K562 (cell line): ENCODE measurements around the gene ACOX1. TPM values are rescaled to one million over a fixed set of nuclear protein-coding genes. Genes with fewer than 3 reads are reported as not detected.
A peak's percentile ranks its signal among the peaks of the same experiment; 100 is the strongest.

ENCODE experiments used
- ATAC-seq: fragments of 200-7000 bp; cut with Tn5 transposase; 3 replicates; pipeline ENCODE4 v1.9.1; 2020; ENCODE audit warnings: moderate library complexity
- BruUV-seq: library from RNA; stranded (reverse); fragments of 400-500 nt; replicated peaks from 2 replicates; lab custom pipeline; 2021; lab: Mats Ljungman, UMichigan
- CTCF ChIA-PET: fragments of 300-600 bp; formaldehyde crosslinking; extraction: SDS; loops from one replicate; lab custom pipeline; 2021; ENCODE audit warnings: low intra/inter-chr PET ratio; lab: Yijun Ruan, JAX
- POLR2A ChIA-PET: fragments of 300-600, 350-650 bp; sonication (Branson Sonifier 250); formaldehyde crosslinking; extraction: SDS; loops from one replicate; lab custom pipeline; 2021; ENCODE audit warnings: antibody characterized with exemption, inconsistent platforms; lab: Yijun Ruan, JAX
- DNase-seq, 4 experiments: peaks; one replicate each; pipeline versions ENCODE4 v3.0.0 to v3.0.0-alpha.2; 2011 to 2018; ENCODE audit warnings: low spot score in 3 of 4, mixed read lengths in 3 of 4; ENCODE audit errors: extremely low read depth in 1 of 4
- FAIRE-seq: peaks from 2 replicates; lab custom pipeline; 2011; peaks lifted over from hg19 to GRCh38; lab: Jason Lieb, UNC
- H2AFZ ChIP-seq: 2 replicates; pipeline ENCODE4 v1.6.0; 2011; ENCODE audit warnings: low read depth, low read length, control low read depth, inconsistent platforms
- H3K27ac ChIP-seq: fragments of 200-600 bp; 3 replicates; pipeline ENCODE4 v1.8.0; 2011; ENCODE audit warnings: low read depth, mild to moderate bottlenecking, control low read depth, inconsistent platforms, low read length, moderate library complexity, mixed read lengths; ENCODE audit errors: extremely low read depth
- H3K27me3 ChIP-seq, 2 experiments: fragments of 300-600 bp in 1 of 2; 2 replicates in 1 of 2; 3 replicates in 1 of 2; pipeline versions ENCODE4 v1.6.0 to v1.8.0; 2011; ENCODE audit warnings: inconsistent platforms in 2 of 2, low read length in 2 of 2, mild to moderate bottlenecking in 1 of 2, mixed read lengths in 1 of 2, moderate library complexity in 1 of 2; ENCODE audit not compliant: control insufficient read depth in 2 of 2, insufficient read depth in 2 of 2
- H3K36me3 ChIP-seq: fragments of 300-600 bp; 3 replicates; pipeline ENCODE4 v1.8.0; 2011; ENCODE audit warnings: mild to moderate bottlenecking, low read length, inconsistent platforms; ENCODE audit not compliant: control insufficient read depth, insufficient read depth
- H3K4me1 ChIP-seq, 2 experiments: fragments of 200-600 bp in 1 of 2; replicated peaks in 1 of 2; 2 replicates in 1 of 2; 3 replicates in 1 of 2; pipeline versions ENCODE4 v1.5.1 to v1.8.0; 2011; ENCODE audit warnings: inconsistent platforms in 2 of 2, low read length in 2 of 2, mild to moderate bottlenecking in 1 of 2, mixed read lengths in 1 of 2, moderate library complexity in 1 of 2; ENCODE audit not compliant: control insufficient read depth in 2 of 2, insufficient read depth in 2 of 2
- H3K4me2 ChIP-seq: 2 replicates; pipeline ENCODE4 v1.6.1; 2011; ENCODE audit warnings: low read length, control low read depth, inconsistent platforms, mixed read lengths; ENCODE audit not compliant: insufficient read depth
- H3K4me3 ChIP-seq: fragments of 200-600 bp; sonication (generic), shearing (Covaris generic); 2 replicates; pipeline ENCODE4 v1.5.1; 2016; ENCODE audit warnings: control low read depth, inconsistent platforms
- H3K79me2 ChIP-seq: fragments of 200-600 bp; 3 replicates; pipeline ENCODE4 v1.8.0; 2011; ENCODE audit warnings: low read length, inconsistent platforms; ENCODE audit not compliant: control insufficient read depth, insufficient read depth
- H3K9ac ChIP-seq, 2 experiments: 2 replicates each; pipeline versions ENCODE4 v1.6.0 to v1.6.1; 2011; ENCODE audit warnings: low read depth in 2 of 2, low read length in 2 of 2, control low read depth in 1 of 2, inconsistent platforms in 1 of 2, mild to moderate bottlenecking in 1 of 2, mixed read lengths in 1 of 2; ENCODE audit not compliant: insufficient read depth in 1 of 2
- H3K9me1 ChIP-seq: one replicate; pipeline ENCODE4 v1.6.0; 2011; ENCODE audit warnings: inconsistent platforms, mild to moderate bottlenecking, low read length, moderate library complexity; ENCODE audit not compliant: control insufficient read depth, insufficient read depth
- H3K9me3 ChIP-seq: replicated peaks from 2 replicates; pipeline ENCODE4 v1.5.1; 2011; ENCODE audit warnings: low read depth, low read length, inconsistent platforms; ENCODE audit not compliant: control insufficient read depth, insufficient read depth
- H4K20me1 ChIP-seq: replicated peaks from 2 replicates; pipeline ENCODE4 v1.6.1; 2011; ENCODE audit warnings: low read length, inconsistent platforms, mixed read lengths; ENCODE audit not compliant: control insufficient read depth, insufficient read depth
- ZNF175 ChIP-seq: fragments of 200-800 bp; sonication (Bioruptor generic); IDR thresholded peaks from 2 replicates; pipeline ENCODE4 v1.6.1; 2016; ENCODE audit warnings: low read depth, mild to moderate bottlenecking, missing genetic modification characterization, missing compliant biosample characterization
- ZNF609 ChIP-seq: sonication (generic); formaldehyde crosslinking; IDR thresholded peaks from 2 replicates; pipeline ENCODE4 v1.8.1; 2023; ENCODE audit warnings: missing genetic modification reagents, mild to moderate bottlenecking, borderline replicate concordance
- WGBS: fragments of 100-300 bp; shearing (Covaris generic); methylation state at CpG from one replicate; pipeline ENCODE4 v1.1.6; 2016; ENCODE audit warnings: low coverage, mixed read lengths; ENCODE audit not compliant: insufficient coverage; ENCODE audit errors: missing lambda C conversion rate; 5-methylcytosine and 5-hydroxymethylcytosine counted together
- in situ Hi-C: fragments of 300-500 bp; cut with MboI; formaldehyde crosslinking; loops from 4 replicates; pipeline ENCODE4 v1.15.0; 2018; ENCODE audit warnings: inconsistent platforms, mixed read lengths
- intact Hi-C: fragments of 100-400 bp; cut with micrococcal nuclease; formaldehyde crosslinking; loops from 2 replicates; pipeline ENCODE4 v1.14.2; 2022
- polyA plus RNA-seq, 8 experiments: library from polyadenylated mRNA; depleted of rRNA in 4 of 8; stranded (reverse) in 5 of 8; unstranded in 3 of 8; fragments of >200 nt; fragmentation: Nextera tagmentation in 2 of 8; fragmentation: Illumina TruSeq in 1 of 8; extraction: Ambion mirVana in 2 of 8; extraction: Trizol in 1 of 8; gene quantifications; 2 replicates each; pipeline versions ENCODE4 v1.2.1 to v1.2.3, GENCODE V29; 2011 to 2014; ENCODE audit warnings: inconsistent platforms in 1 of 8, missing spikeins in 1 of 8
- total RNA-seq, 7 experiments: library from RNA; depleted of rRNA in 6 of 7; stranded (reverse); fragments of >200 nt in 6 of 7; fragmentation: Illumina TruSeq in 2 of 7; extraction: Trizol in 2 of 7; gene quantifications; 2 replicates each; pipeline versions ENCODE4 v1.2.1 to v1.2.3, GENCODE V29; 2011 to 2021; ENCODE audit warnings: low replicate concordance in 1 of 7

Gene ACOX1
- total and polyA plus RNA-seq, 9 of the 15 experiments (the other 6 are each of a cell fraction or from before 2014, with no cell fraction given), result 7.8 to 24.1 (median 14.5) TPM

- intact Hi-C loops, result no loop called here
These were observed 80.2 kb downstream of the ACOX1 start for GRCh38 chr17:75898791-75899190.

More at GRCh38 chr17:75898791-75899190, 80.2 kb downstream of the ACOX1 start:
- no peak overlapping the region for H2AFZ ChIP-seq
- H3K9me3 ChIP-seq, result no peaks in the 10 kb centered on the region
- in situ Hi-C loops, result no loop called here
- no peak for FAIRE-seq
- CTCF ChIA-PET, result no interaction called here
- peak overlapping the region in 1 of 2 experiments; percentile 69; a peak in 2 of 4 replicates for H3K9ac ChIP-seq
- no peaks in the 10 kb centered on the region for H4K20me1 ChIP-seq
- H3K4me3 ChIP-seq, result no peak overlapping the region
- peaks cover 13 to 77% of the 10 kb centered on the region in 2 experiments; a peak in 4 of 5 replicates for H3K4me1 ChIP-seq
- BruUV-seq, result no TSS peak
- no peak for TF ChIP-seq ZNF609
- no peak for TF ChIP-seq ZNF175 (CRISPR knock-in tag)
- ATAC-seq, result no peak
- no peak overlapping the region for H3K27ac ChIP-seq
- POLR2A ChIA-PET, result interaction anchor here (0.6 to 15.9 kb wide), 7 partner anchors 21 to 735 kb away, joined by 3 to 169 read pairs (median 5); partner anchors contain the start of genes TRIM47 and WBP2
- H3K79me2 ChIP-seq, result peaks cover 41% of the 10 kb centered on the region
- H3K27me3 ChIP-seq, result no peaks in the 10 kb centered on the region
- H3K4me2 ChIP-seq, result no peak overlapping the region
- 95% methylated on average over 15 of the region's 16 CpGs for WGBS
- H3K36me3 ChIP-seq, result peaks cover 69% of the 10 kb centered on the region; the same call in 2 of the 3 replicates
- H3K9me1 ChIP-seq, result peaks cover 4% of the 10 kb centered on the region
- no peak for DNase-seq
